ENCODE results near the gene SBDS.

DNA sequence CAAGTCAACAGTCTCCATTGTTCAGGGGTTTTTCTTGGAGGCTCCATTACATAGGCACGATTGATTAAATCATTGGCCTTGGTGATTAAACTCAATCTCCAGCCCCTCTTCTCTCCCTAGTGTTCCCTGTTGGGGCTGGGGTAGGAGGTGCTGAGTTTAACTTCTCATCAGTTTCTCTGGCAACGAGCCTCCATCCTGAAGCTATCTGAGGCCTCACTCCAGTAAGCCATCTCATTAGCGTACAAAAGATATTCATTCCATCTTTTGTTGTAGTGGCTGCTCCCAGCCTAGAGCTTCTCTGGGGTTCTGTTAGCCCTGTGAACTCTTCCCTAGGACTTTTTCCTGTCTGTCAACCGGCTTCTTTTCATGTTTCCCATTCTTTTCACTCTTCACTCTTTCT, 12.9 kb upstream of the SBDS start:
- TF ChIP-seq, protein P1, sequence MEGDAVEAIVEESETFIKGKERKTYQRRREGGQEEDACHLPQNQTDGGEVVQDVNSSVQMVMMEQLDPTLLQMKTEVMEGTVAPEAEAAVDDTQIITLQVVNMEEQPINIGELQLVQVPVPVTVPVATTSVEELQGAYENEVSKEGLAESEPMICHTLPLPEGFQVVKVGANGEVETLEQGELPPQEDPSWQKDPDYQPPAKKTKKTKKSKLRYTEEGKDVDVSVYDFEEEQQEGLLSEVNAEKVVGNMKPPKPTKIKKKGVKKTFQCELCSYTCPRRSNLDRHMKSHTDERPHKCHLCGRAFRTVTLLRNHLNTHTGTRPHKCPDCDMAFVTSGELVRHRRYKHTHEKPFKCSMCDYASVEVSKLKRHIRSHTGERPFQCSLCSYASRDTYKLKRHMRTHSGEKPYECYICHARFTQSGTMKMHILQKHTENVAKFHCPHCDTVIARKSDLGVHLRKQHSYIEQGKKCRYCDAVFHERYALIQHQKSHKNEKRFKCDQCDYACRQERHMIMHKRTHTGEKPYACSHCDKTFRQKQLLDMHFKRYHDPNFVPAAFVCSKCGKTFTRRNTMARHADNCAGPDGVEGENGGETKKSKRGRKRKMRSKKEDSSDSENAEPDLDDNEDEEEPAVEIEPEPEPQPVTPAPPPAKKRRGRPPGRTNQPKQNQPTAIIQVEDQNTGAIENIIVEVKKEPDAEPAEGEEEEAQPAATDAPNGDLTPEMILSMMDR (tag by site-specific recombination; IDR thresholded peaks at IDR 0.05), result no peak
- TF ChIP-seq, protein P2, sequence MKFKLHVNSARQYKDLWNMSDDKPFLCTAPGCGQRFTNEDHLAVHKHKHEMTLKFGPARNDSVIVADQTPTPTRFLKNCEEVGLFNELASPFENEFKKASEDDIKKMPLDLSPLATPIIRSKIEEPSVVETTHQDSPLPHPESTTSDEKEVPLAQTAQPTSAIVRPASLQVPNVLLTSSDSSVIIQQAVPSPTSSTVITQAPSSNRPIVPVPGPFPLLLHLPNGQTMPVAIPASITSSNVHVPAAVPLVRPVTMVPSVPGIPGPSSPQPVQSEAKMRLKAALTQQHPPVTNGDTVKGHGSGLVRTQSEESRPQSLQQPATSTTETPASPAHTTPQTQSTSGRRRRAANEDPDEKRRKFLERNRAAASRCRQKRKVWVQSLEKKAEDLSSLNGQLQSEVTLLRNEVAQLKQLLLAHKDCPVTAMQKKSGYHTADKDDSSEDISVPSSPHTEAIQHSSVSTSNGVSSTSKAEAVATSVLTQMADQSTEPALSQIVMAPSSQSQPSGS (tag by site-specific recombination; IDR thresholded peaks at IDR 0.05; ENCODE audit: low read depth), result no peak
- TF ChIP-seq ZBTB6 (tag by site-specific recombination; IDR thresholded peaks at IDR 0.05), result no peak
- TF ChIP-seq PRDM1 (tag by site-specific recombination; IDR thresholded peaks at IDR 0.05), result no peak

Measured in HEK293 (cell line).